Spleen (tissue), 7 donors: Measurements from ENCODE around the gene DTNA.

Source experiments
- CTCF ChIP-seq, 11 experiments: fragments of 200-600 bp in 7 of 11; fragments of 450-650 bp in 4 of 11; sonication (generic) in 4 of 11; IDR thresholded peaks in 8 of 11; conservative IDR thresholded peaks in 3 of 11; 1 replicate in 7 of 11; 2 replicates in 4 of 11; pipeline versions ENCODE4 v1.4.0 to v1.8.0; 2016 to 2021; ENCODE audit warnings: antibody characterized with exemption in 11 of 11, inconsistent platforms in 4 of 11, mild to moderate bottlenecking in 1 of 11
- POLR2A ChIP-seq, 3 donors: fragments of 450-650 bp; IDR thresholded peaks; one replicate each; pipeline ENCODE4 v1.5.1; 2017; ENCODE audit warnings: antibody characterized with exemption in 3 of 3, mild to moderate bottlenecking in 1 of 3
- POLR2AphosphoS5 ChIP-seq, 3 donors: sonication (generic); formaldehyde crosslinking; IDR thresholded peaks; one replicate each; pipeline ENCODE4 v1.5.1; 2017; ENCODE audit warnings: antibody characterized with exemption in 3 of 3
- donor health status: DM: no; HTN: no; CAD: no; lungs with moderate emphysema.
- donor health status: DM: no; HTN: no; CAD: no.
- donor health status: DM: no; HTN: no; CAD: no.

GRCh38 chr18:34911661-34912384, 201.7 kb downstream of the DTNA start:
- TF ChIP-seq POLR2AphosphoS5 (IDR thresholded peaks at IDR 0.05) (no peak), CTCF (IDR thresholded peaks at IDR 0.05 in 8 of 11, conservative IDR thresholded peaks at IDR 0.05 in 3 of 11) (no peak), POLR2A (IDR thresholded peaks at IDR 0.05) (no peak)
